OCI-LY3 (cell line): ENCODE data around the gene NEURL1.

Experiments used
- H2AFZ ChIP-seq: fragments of 200-600, 300-600 bp; shearing (Covaris generic); 2 replicates; pipeline ENCODE4 v1.6.0; 2014; ENCODE audit warnings: antibody characterized with exemption, low read depth, low read length
- H3K27ac ChIP-seq: fragments of 200-600, 300-600 bp; sonication (generic); 2 replicates; pipeline ENCODE4 v1.5.1; 2014; ENCODE audit warnings: mild to moderate bottlenecking, low read length, moderate library complexity, mixed read lengths
- H3K27me3 ChIP-seq: fragments of 200-600, 300-600 bp; sonication (generic); 2 replicates; pipeline ENCODE4 v1.6.1; 2014; ENCODE audit warnings: low read depth, low read length, mixed read lengths
- H3K36me3 ChIP-seq: fragments of 200-600, 300-600 bp; sonication (generic); replicated peaks from 2 replicates; pipeline ENCODE3; 2014; ENCODE audit warnings: low read depth, low read length, mixed read lengths
- H3K4me1 ChIP-seq: fragments of 300-600, 200-600 bp; sonication (generic); 2 replicates; pipeline ENCODE4 v1.6.1; 2014; ENCODE audit warnings: low read length, mixed read lengths
- H3K4me2 ChIP-seq: fragments of 200-600, 300-600 bp; sonication (generic); 2 replicates; pipeline ENCODE4 v1.6.1; 2014; ENCODE audit warnings: low read length, mixed read lengths
- H3K4me3 ChIP-seq: fragments of 300-600, 200-600 bp; sonication (generic); 2 replicates; pipeline ENCODE4 v1.5.1; 2014; ENCODE audit warnings: antibody characterized with exemption, mild to moderate bottlenecking, low read length, moderate library complexity
- H3K79me2 ChIP-seq: fragments of 300-600, 200-600 bp; shearing (Covaris generic); 2 replicates; pipeline ENCODE4 v1.6.1; 2014; ENCODE audit warnings: mild to moderate bottlenecking, low read length, mixed read lengths
- H3K9ac ChIP-seq: fragments of 300-600, 200-600 bp; shearing (Covaris generic); 2 replicates; pipeline ENCODE4 v1.6.0; 2014; ENCODE audit warnings: mild to moderate bottlenecking, low read length, moderate library complexity
- H3K9me3 ChIP-seq: fragments of 200-600, 300-600 bp; shearing (Covaris generic); 2 replicates; pipeline ENCODE4 v1.6.1; 2014; ENCODE audit warnings: low read length, mixed read lengths; ENCODE audit not compliant: insufficient read depth
- H4K20me1 ChIP-seq: fragments of 200-600, 300-600 bp; sonication (generic); 2 replicates; pipeline ENCODE4 v1.6.1; 2016; ENCODE audit warnings: low read length, mixed read lengths; ENCODE audit not compliant: insufficient read depth
- CTCF ChIP-seq: fragments of 200-600, 300-600 bp; sonication (generic); IDR thresholded peaks from 2 replicates; pipeline ENCODE4 v1.5.1; 2014; ENCODE audit warnings: antibody characterized with exemption, low read length, low read depth
- EZH2phosphoT487 ChIP-seq: fragments of 200-600 bp; shearing (Covaris generic); IDR thresholded peaks from 2 replicates; pipeline ENCODE4 v1.6.1; 2018; ENCODE audit warnings: antibody characterized with exemption, mixed run types, low read depth

Gene NEURL1

GRCh38 chr10:103493916-103494877, 692 bp downstream of the NEURL1 start:
- Histone ChIP-seq H3K79me2 (no peaks in the 10 kb centered on the region), H3K36me3 (no peaks in the 10 kb centered on the region), H4K20me1 (no peaks in the 10 kb centered on the region), H3K4me2 (peak overlapping the region; percentile 90), H3K4me1 (0 out of 2 replicates have a peak, but pooled peaks cover 3% of the 10 kb centered on the region), H2AFZ (no peak overlapping the region), H3K9me3 (no peaks in the 10 kb centered on the region), H3K9ac (peak overlapping the region; percentile 30; the same call in 1 of the 2 replicates), H3K27me3 (peaks cover 34% of the 10 kb centered on the region), H3K27ac (no peak overlapping the region), H3K4me3 (peak overlapping the region; percentile 81)
- TF ChIP-seq EZH2phosphoT487, result no peak
- no peak for TF ChIP-seq CTCF

GRCh38 chr10:103495321-103495720, 1.8 kb downstream of the NEURL1 start:
- Histone ChIP-seq H3K4me1 (0 out of 2 replicates have a peak, but pooled peaks cover 3% of the 10 kb centered on the region), H3K27ac (no peak overlapping the region), H3K4me2 (no peak overlapping the region), H3K36me3 (no peaks in the 10 kb centered on the region), H3K27me3 (peaks cover 42% of the 10 kb centered on the region), H4K20me1 (no peaks in the 10 kb centered on the region), H3K9me3 (no peaks in the 10 kb centered on the region), H3K79me2 (no peaks in the 10 kb centered on the region), H3K9ac (no peak overlapping the region), H2AFZ (no peak overlapping the region), H3K4me3 (no peak overlapping the region)
- TF ChIP-seq EZH2phosphoT487, result no peak
- no peak for TF ChIP-seq CTCF

- Histone ChIP-seq H3K27me3 (peaks cover 40% of the 10 kb centered on the region), H3K36me3 (no peaks in the 10 kb centered on the region), H4K20me1 (no peaks in the 10 kb centered on the region), H3K4me2 (no peak overlapping the region), H3K4me3 (no peak overlapping the region), H3K9me3 (no peaks in the 10 kb centered on the region), H3K9ac (no peak overlapping the region), H3K27ac (no peak overlapping the region), H2AFZ (no peak overlapping the region), H3K79me2 (no peaks in the 10 kb centered on the region), H3K4me1 (0 out of 2 replicates have a peak, but pooled peaks cover 3% of the 10 kb centered on the region)
- TF ChIP-seq EZH2phosphoT487 (no peak), CTCF (no peak)
Measured at GRCh38 chr10:103497161-103497915, 3.8 kb downstream of the NEURL1 start.
